Breast epithelium (tissue), 4 donors: ENCODE data around the gene MORF4L1. TPM values are rescaled to one million over a fixed set of nuclear protein-coding genes. Genes with fewer than 3 reads are reported as not detected.
"Not testable (repeated sequence)": the region's sequence is repeated elsewhere in the genome, so short reads cannot be mapped to it uniquely, and the experiment has no call there.

ENCODE experiments used
- DNase-seq, 2 donors: peaks; one replicate each; pipeline ENCODE4 v3.0.0-alpha.2; 2019; ENCODE audit warnings: low spot score in 2 of 2
- H3K27ac ChIP-seq, 2 donors: fragments of 200-600 bp; sonication (generic) in 1 of 2; one replicate each; pipeline ENCODE4 v1.5.1; 2016 to 2019; ENCODE audit warnings: mild to moderate bottlenecking in 1 of 2
- H3K27me3 ChIP-seq, 2 donors: fragments of 200-600 bp; sonication (generic) in 1 of 2; one replicate each; pipeline versions ENCODE4 v1.5.1 to v1.6.0; 2017 to 2019; ENCODE audit warnings: control low read depth in 1 of 2, mild to moderate bottlenecking in 1 of 2
- H3K36me3 ChIP-seq: fragments of 200-600 bp; one replicate; pipeline ENCODE4 v1.5.1; 2019
- H3K4me1 ChIP-seq, 2 donors: fragments of 200-600 bp; sonication (generic); one replicate each; pipeline ENCODE4 v1.5.1; 2016 to 2019; ENCODE audit warnings: control low read depth in 1 of 2
- H3K4me3 ChIP-seq, 3 donors: fragments of 200-600 bp; sonication (generic); 1 replicate in 2 of 3; 2 replicates in 1 of 3; pipeline ENCODE4 v1.5.1; 2016 to 2019; ENCODE audit warnings: mild to moderate bottlenecking in 3 of 3, moderate library complexity in 2 of 3
- H3K9me3 ChIP-seq, 2 donors: fragments of 200-600 bp; sonication (generic) in 1 of 2; one replicate each; pipeline ENCODE4 v1.5.1; 2016 to 2019; ENCODE audit warnings: control low read depth in 1 of 2
- CTCF ChIP-seq, 3 donors: fragments of 450-650 bp; IDR thresholded peaks; one replicate each; pipeline ENCODE4 v1.5.1; 2016 to 2017; ENCODE audit warnings: antibody characterized with exemption in 3 of 3, mild to moderate bottlenecking in 3 of 3, moderate library complexity in 3 of 3
- POLR2A ChIP-seq: fragments of 450-650 bp; IDR thresholded peaks from one replicate; pipeline ENCODE4 v1.6.1; 2016; ENCODE audit warnings: antibody characterized with exemption, mild to moderate bottlenecking, moderate library complexity
- POLR2AphosphoS5 ChIP-seq, 3 donors: sonication (generic); formaldehyde crosslinking; IDR thresholded peaks; one replicate each; pipeline ENCODE4 v1.6.1; 2017; ENCODE audit warnings: antibody characterized with exemption in 3 of 3
- intact Hi-C: fragments of 100-400 bp; cut with DNase I; formaldehyde crosslinking; loops from one replicate; pipeline ENCODE4 v1.15.1; 2023; ENCODE audit warnings: low total_unique reads
- total RNA-seq, 3 donors: library from RNA; depleted of rRNA; stranded (reverse); fragments of >200 nt; gene quantifications; one replicate each; pipeline ENCODE4 v1.1.0, GENCODE V29; 2016

Gene MORF4L1
- total RNA-seq, 3 donors from 2014 or later = 330 to 411 (median 350) TPM

DNA sequence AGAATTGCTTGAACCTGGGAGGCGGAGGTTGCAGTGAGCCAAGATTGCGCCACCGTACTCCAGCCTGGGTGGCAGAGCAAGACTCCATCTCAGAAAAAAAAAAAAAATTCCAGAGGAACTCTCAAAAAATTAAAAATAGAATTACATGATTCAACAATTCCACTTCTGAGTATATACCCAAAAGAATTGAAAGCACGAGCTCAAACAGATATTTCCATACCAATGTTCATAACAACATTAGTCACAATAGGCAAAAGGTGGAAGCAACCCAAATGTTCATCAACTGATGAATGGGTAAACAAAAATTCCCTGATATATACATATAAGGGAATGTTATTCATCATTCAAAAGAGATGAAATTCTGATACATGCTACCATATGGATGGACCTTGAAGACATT lies 16.9 kb upstream of the MORF4L1 start:
- Histone ChIP-seq H3K27me3 (no peaks in the 10 kb centered on the region), H3K4me3 (no peak overlapping the region), H3K36me3 (no peaks in the 10 kb centered on the region), H3K4me1 (no peaks in the 10 kb centered on the region), H3K9me3 (no peaks in the 10 kb centered on the region), H3K27ac (no peak overlapping the region)
- DNase-seq = no peak
- TF ChIP-seq POLR2AphosphoS5 (IDR thresholded peaks at IDR 0.05) (no peak), POLR2A (no peak), CTCF (IDR thresholded peaks at IDR 0.05) (no peak)
- intact Hi-C loops = no loop called here

- H3K36me3 ChIP-seq = no peaks in the 10 kb centered on the region
- peak; percentile 56 to 60 for DNase-seq
- H3K9me3 ChIP-seq = no peaks in the 10 kb centered on the region
- peak overlapping the region; percentile 42 to 74 for H3K27ac ChIP-seq
- no peaks in the 10 kb centered on the region for H3K4me1 ChIP-seq
- intact Hi-C loops = no loop called here
- no peaks in the 10 kb centered on the region for H3K27me3 ChIP-seq
- peak overlapping the region; percentile 48 to 67 (median 54) for H3K4me3 ChIP-seq
- TF ChIP-seq CTCF (IDR thresholded peaks at IDR 0.05) (peak in 2 of 3 donors; percentile 54 to 55), POLR2A (no peak), POLR2AphosphoS5 (IDR thresholded peaks at IDR 0.05) (peak; percentile 4 to 58 (median 27))
Measured at GRCh38 chr15:78859971-78860719, 12.5 kb upstream of the MORF4L1 start.

DNA sequence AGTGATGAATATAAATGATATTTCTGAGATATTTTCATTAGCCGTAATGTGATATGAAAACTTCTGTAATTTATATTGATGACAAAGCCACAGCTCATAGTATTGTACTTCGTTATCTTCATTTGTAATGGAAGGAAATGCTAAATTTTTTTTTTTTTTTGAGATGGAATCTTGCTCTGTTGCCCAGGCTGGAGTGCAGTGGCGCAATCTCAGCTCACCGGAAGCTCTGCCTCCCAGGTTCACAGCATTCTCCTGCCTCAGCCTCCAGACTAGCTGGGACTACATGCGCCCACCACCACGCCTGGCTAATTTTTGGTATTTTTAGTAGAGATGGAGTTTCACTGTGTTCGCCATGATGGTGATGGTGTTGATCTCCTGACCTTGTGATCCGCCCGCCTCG lies 7.1 kb upstream of the MORF4L1 start:
- H3K36me3 ChIP-seq, H3K27ac ChIP-seq, H3K9me3 ChIP-seq, H3K4me1 ChIP-seq, H3K4me3 ChIP-seq, DNase-seq, intact Hi-C loops, H3K27me3 ChIP-seq: not testable (repeated sequence)

DNA sequence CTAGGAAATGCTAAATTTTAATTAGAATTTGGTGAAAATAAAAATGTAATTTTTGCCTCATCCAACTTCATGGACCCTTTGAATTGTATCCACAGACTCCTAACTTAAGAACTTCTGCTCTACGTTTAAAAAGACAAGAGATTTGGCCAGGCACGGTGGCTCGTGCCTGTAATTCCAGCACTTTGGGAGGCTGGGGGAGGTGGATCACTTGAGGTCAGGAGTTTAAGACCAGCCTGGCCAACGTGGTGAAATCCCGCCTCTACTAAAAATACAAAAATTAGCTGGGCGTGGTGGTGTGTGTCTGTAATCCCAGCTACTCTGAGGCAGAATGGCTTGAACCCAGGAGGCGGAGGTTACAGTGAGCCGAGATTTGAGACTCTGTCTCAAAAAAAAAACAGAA lies 6.7 kb upstream of the MORF4L1 start:
- H3K4me3 ChIP-seq, intact Hi-C loops, DNase-seq, H3K36me3 ChIP-seq, H3K27me3 ChIP-seq, H3K9me3 ChIP-seq, H3K27ac ChIP-seq, H3K4me1 ChIP-seq: not testable (repeated sequence)

DNA sequence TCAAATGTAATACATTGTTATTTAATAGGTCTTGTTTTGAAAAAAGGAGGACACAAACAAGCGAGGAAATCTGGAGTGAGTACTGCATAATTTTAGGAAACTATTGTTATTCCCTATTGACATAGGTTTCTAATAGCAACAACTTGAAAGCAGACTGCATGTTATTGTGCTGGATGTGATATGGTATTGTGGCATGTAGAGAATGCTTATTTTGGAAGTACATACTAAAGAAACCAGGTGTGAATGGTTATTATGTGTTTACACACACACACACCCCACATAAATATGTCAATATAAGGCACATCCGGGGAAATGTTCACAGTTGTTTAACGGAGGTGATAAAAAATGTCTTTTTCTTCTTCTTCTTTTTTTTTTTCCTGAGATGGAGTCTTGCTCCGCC lies 5.9 kb upstream of the MORF4L1 start:
- Histone ChIP-seq H3K27ac (no peak overlapping the region), H3K9me3 (no peaks in the 10 kb centered on the region), H3K36me3 (no peaks in the 10 kb centered on the region), H3K4me3 (no peak overlapping the region), H3K4me1 (no peaks in the 10 kb centered on the region), H3K27me3 (no peaks in the 10 kb centered on the region)
- intact Hi-C loops = no loop called here
- DNase-seq = no peak
- TF ChIP-seq CTCF (IDR thresholded peaks at IDR 0.05) (no peak), POLR2A (no peak), POLR2AphosphoS5 (IDR thresholded peaks at IDR 0.05) (no peak)

DNA sequence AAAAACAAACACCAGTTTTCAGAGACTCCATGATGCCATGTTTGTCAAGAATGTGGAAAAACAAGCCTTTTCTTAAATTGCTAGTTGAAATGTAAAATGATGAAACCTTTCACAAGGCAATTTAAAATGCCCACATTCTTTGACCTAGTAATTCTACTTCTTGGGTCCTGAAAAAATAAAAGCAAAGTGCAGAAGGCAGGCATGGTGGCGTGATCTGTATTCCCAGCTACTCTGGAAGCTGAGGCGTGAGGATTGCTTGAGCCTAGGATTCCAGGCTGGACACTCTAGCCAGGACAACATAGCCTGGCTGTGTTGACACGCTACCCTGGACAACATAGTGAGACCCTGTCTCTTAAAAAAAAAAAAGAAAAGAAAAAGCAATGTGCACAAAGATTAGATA lies 4.3 kb upstream of the MORF4L1 start:
- H3K4me1 ChIP-seq = no peaks in the 10 kb centered on the region
- no peaks in the 10 kb centered on the region for H3K27me3 ChIP-seq
- intact Hi-C loops = no loop called here
- no peak overlapping the region for H3K27ac ChIP-seq
- H3K4me3 ChIP-seq = no peak overlapping the region
- no peaks in the 10 kb centered on the region for H3K9me3 ChIP-seq
- DNase-seq = no peak
- no peaks in the 10 kb centered on the region for H3K36me3 ChIP-seq
- TF ChIP-seq POLR2AphosphoS5 (IDR thresholded peaks at IDR 0.05) = no peak
- TF ChIP-seq CTCF (IDR thresholded peaks at IDR 0.05) = no peak
- TF ChIP-seq POLR2A = no peak

- intact Hi-C loops, H3K4me1 ChIP-seq, H3K9me3 ChIP-seq, H3K36me3 ChIP-seq, H3K27me3 ChIP-seq, DNase-seq: not testable (repeated sequence)
- peak overlapping the region in 1 of 2 donors; percentile 100 for H3K27ac ChIP-seq
- peak overlapping the region in 1 of 3 donors; percentile 100 for H3K4me3 ChIP-seq
Measured at GRCh38 chr15:78871483-78872127, 1.1 kb upstream of the MORF4L1 start.
